ENCODE results near the gene USP43. TPM values are rescaled to one million over a fixed set of nuclear protein-coding genes. Genes with fewer than 3 reads are reported as not detected.
"Not testable (repeated sequence)": the region's sequence is repeated elsewhere in the genome, so short reads cannot be mapped to it uniquely, and the experiment has no call there.

USP43 gene
- total RNA-seq, 1 donor from 2014 or later, result 11.2 TPM

DNA sequence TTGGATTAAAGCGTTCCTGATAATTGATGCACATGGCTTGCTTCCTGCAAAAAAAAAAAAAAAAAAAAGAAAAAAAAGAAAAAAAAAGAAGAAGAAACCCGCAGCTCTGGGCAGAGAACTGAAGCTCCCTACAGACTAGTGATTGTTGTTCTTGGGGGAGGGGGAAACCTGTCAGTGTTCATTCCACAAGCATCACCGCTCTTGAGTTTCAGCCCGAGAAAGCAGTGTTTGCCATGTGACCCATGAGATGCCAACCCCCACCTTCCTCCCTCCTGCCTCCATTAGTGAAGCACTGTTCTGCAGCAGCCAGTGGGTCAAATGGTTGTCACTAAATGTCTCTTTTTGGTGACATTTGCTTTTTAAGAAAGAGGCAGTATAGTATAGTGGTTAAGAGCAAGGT is 1.7 kb downstream of the USP43 start:
- Histone ChIP-seq H3K36me3 (ENCODE audit: control insufficient read depth, insufficient read depth, low read length) (no peaks in the 10 kb centered on the region), H3K27me3 (ENCODE audit: control insufficient read depth, insufficient read depth, low read length) (no peaks in the 10 kb centered on the region), H3K4me3 (ENCODE audit: low read depth, low read length) (peak overlapping the region; percentile 77)
- TF ChIP-seq, protein P1, sequence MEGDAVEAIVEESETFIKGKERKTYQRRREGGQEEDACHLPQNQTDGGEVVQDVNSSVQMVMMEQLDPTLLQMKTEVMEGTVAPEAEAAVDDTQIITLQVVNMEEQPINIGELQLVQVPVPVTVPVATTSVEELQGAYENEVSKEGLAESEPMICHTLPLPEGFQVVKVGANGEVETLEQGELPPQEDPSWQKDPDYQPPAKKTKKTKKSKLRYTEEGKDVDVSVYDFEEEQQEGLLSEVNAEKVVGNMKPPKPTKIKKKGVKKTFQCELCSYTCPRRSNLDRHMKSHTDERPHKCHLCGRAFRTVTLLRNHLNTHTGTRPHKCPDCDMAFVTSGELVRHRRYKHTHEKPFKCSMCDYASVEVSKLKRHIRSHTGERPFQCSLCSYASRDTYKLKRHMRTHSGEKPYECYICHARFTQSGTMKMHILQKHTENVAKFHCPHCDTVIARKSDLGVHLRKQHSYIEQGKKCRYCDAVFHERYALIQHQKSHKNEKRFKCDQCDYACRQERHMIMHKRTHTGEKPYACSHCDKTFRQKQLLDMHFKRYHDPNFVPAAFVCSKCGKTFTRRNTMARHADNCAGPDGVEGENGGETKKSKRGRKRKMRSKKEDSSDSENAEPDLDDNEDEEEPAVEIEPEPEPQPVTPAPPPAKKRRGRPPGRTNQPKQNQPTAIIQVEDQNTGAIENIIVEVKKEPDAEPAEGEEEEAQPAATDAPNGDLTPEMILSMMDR (IDR thresholded peaks at IDR 0.05; ENCODE audit: insufficient read depth, low read length, poor library complexity, severe bottlenecking), result no peak
- no peak for DNase-seq (ENCODE audit: low read depth)

DNA sequence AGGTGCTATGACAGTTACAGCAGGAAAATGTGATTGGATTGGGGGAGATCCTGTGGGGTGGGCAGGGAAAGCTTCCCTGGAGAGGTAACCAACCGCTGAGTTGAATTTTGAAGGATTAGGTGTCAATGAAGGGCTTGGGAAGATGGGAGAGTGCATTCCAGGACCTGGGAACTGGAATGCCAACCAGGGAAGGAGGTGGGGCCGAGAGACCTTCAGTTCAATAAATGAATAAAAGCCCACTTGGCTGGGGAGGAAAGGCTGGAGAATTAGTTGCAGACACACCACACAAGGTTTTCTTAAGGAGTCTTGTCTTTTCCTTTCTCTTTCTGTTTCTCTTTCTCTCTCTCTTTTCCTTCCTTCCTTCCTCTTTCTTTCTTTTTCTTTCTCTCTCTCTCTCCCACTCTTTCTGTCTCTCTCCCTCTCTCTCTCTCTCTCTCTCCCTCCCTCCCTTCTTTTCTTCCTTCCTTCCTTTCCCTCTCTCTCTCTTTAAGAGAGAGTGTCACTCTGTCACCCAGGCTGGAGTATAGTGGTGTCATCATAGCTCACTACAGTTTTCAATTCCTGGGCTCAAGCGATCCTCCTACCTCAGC is 3.3 kb downstream of the USP43 start:
- Histone ChIP-seq H3K27me3 (ENCODE audit: control insufficient read depth, insufficient read depth, low read length) (no peaks in the 10 kb centered on the region), H3K4me3 (ENCODE audit: low read depth, low read length) (no peak overlapping the region), H3K36me3 (ENCODE audit: control insufficient read depth, insufficient read depth, low read length) (no peaks in the 10 kb centered on the region)
- no peak for DNase-seq (ENCODE audit: low read depth)
- TF ChIP-seq, protein P1 (IDR thresholded peaks at IDR 0.05; ENCODE audit: insufficient read depth, low read length, poor library complexity, severe bottlenecking), result no peak

DNA sequence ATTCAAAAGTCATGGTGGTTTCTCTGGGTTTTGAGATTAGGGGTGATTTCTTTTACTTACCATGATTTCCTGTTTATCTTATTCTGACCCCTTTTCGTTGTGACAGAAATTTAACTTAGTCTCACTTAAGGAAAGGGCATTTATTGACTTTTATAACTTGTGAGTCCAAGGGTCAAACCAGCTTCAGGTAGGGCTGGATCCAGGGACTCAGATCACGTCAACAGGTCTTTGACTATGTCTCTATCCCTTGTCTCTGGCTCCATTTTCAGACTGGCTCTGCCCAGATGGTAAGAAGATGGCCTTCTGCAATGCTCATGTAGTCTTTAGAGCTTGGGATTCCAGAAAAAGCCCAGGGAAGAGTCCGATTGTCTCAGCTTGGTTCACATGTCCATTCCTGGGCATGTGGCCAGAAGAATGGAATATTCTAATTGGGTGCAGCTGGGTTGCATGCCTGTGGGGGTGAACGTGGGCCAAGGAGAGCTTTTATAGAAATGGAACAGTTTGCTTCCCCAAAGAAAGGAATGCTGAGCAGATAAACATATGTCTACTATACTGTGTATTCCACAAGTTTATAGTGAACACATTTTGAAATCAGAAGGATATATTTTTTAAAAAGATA is 13.4 kb downstream of the USP43 start:
- no peaks in the 10 kb centered on the region for H3K36me3 ChIP-seq (ENCODE audit: control insufficient read depth, insufficient read depth, low read length)
- no peaks in the 10 kb centered on the region for H3K27me3 ChIP-seq (ENCODE audit: control insufficient read depth, insufficient read depth, low read length)
- TF ChIP-seq, protein P1 (IDR thresholded peaks at IDR 0.05; ENCODE audit: insufficient read depth, low read length, poor library complexity, severe bottlenecking), result no peak
- H3K4me3 ChIP-seq (ENCODE audit: low read depth, low read length), result no peak overlapping the region
- DNase-seq (ENCODE audit: low read depth), result no peak

DNA sequence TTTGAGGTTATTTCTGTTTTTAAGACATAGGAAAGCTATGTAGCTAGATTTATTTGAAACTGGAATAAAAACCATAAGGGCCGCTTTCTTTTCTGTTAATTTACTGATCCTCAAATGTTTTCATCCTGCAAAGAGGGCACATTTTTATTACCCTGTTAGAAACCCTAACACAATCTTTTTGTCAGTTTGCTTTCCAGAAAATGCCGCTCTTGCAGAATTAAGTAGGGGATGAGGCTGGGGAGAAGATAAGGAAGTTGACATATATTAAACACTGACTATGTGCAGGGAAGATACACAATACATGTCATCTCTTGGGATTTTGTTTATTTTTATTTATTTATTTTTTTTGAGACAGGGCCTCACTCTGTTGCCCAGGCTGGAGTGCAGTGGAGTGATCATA is 15.7 kb downstream of the USP43 start:
- no peaks in the 10 kb centered on the region for H3K36me3 ChIP-seq (ENCODE audit: control insufficient read depth, insufficient read depth, low read length)

DNA sequence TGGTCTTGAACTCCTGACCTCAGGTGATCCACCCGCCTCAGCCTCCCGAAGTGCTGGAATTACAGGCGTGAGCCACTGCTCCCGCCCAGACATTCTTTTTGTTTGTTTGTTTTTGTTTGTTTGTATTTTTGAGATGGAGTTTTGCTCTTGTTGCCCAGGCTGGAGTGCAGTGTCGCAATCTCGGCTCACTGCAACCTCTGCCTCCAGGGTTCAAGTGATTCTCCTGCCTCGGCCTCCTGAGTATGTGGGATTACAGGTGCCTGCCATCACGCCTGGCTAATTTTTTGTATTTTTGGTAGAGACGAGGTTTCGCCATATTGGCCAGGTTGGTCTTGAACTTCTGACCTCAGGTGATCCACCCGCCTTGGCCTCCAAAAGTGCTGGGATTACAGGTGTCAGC is 18.2 kb downstream of the USP43 start:
- not testable (repeated sequence) for DNase-seq (ENCODE audit: low read depth); H3K36me3 ChIP-seq (ENCODE audit: control insufficient read depth, insufficient read depth, low read length); H3K4me3 ChIP-seq (ENCODE audit: low read depth, low read length); H3K27me3 ChIP-seq (ENCODE audit: control insufficient read depth, insufficient read depth, low read length)

More for the DNA sequence above, 15.7 kb downstream of the USP43 start:
- DNase-seq (ENCODE audit: low read depth), result no peak
- Histone ChIP-seq H3K27me3 (ENCODE audit: control insufficient read depth, insufficient read depth, low read length) (no peaks in the 10 kb centered on the region), H3K4me3 (ENCODE audit: low read depth, low read length) (no peak overlapping the region)
- TF ChIP-seq, protein P1 (IDR thresholded peaks at IDR 0.05; ENCODE audit: insufficient read depth, low read length, poor library complexity, severe bottlenecking), result no peak

DNA sequence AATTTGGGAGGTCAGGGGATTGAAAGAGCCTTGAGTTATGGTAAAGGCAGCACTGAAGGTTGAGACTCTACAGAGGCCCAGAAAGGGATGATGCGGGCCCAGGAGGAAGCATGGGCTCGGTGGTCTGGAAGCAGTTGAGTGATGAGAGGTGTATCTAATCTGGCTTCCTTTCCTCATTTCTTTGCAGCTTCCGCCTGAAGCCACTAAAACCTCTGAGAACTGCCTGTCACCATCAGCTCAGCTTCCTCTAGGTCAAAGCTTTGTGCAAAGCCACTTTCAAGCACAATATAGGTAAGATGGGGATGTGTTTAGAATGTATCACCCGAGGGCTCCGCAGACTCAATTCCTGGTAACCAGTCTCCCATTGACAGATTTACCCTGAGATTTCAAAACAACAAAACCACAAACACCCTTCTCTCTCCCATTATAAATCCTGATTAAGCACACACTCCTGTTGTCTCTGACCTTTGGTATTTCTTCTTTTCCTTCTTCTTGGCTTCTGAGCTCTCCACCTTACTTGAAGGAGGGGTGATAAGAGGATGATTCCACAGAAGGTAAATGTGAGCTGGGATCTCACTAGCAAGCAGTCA is 21.2 kb downstream of the USP43 start:
- no peak for DNase-seq (ENCODE audit: low read depth)
- no peaks in the 10 kb centered on the region for H3K27me3 ChIP-seq (ENCODE audit: control insufficient read depth, insufficient read depth, low read length)
- no peak overlapping the region for H3K4me3 ChIP-seq (ENCODE audit: low read depth, low read length)
- H3K36me3 ChIP-seq (ENCODE audit: control insufficient read depth, insufficient read depth, low read length), result no peaks in the 10 kb centered on the region
- TF ChIP-seq, protein P1 (IDR thresholded peaks at IDR 0.05; ENCODE audit: insufficient read depth, low read length, poor library complexity, severe bottlenecking), result no peak

Data from kidney epithelial cell (primary cell).